Heart right ventricle (tissue), 16 donors: ENCODE data around the gene SMIM27. TPM values are rescaled to one million over a fixed set of nuclear protein-coding genes. Genes with fewer than 3 reads are reported as not detected.

Source experiments
- ATAC-seq, 8 donors: fragments of 200-7000 bp; cut with Tn5 transposase; one replicate each; pipeline ENCODE4 v1.9.1; 2020; ENCODE audit warnings: mild to moderate bottlenecking in 8 of 8, moderate library complexity in 8 of 8, moderate number of reproducible peaks in 1 of 8
- DNase-seq, 2 donors: peaks; one replicate each; pipeline ENCODE4 v3.0.0-alpha.2; 2020
- H3K27ac ChIP-seq, 10 donors: fragments of 200-600 bp; sonication (generic) in 2 of 10; one replicate each; pipeline versions ENCODE4 v1.5.0 to v1.8.0; 2020 to 2022; ENCODE audit warnings: mild to moderate bottlenecking in 3 of 10
- H3K27me3 ChIP-seq, 7 donors: fragments of 200-600 bp; one replicate each; pipeline ENCODE4 v1.8.0; 2021 to 2022; ENCODE audit warnings: mild to moderate bottlenecking in 2 of 7
- H3K36me3 ChIP-seq, 9 donors: fragments of 200-600 bp; sonication (generic) in 1 of 9; one replicate each; pipeline versions ENCODE4 v1.5.0 to v1.8.0; 2020 to 2022; ENCODE audit warnings: mild to moderate bottlenecking in 2 of 9
- H3K4me1 ChIP-seq, 9 donors: fragments of 200-600 bp; sonication (generic) in 1 of 9; one replicate each; pipeline versions ENCODE4 v1.5.0 to v1.8.0; 2020 to 2022; ENCODE audit warnings: mild to moderate bottlenecking in 4 of 9
- H3K4me3 ChIP-seq, 10 donors: fragments of 200-600 bp; sonication (generic) in 2 of 10; one replicate each; pipeline versions ENCODE4 v1.5.0 to v1.8.0; 2020 to 2022; ENCODE audit warnings: mild to moderate bottlenecking in 7 of 10, moderate library complexity in 2 of 10
- H3K9me3 ChIP-seq, 11 donors: fragments of 200-600 bp in 10 of 11; sonication (generic) in 2 of 11; one replicate each; pipeline versions ENCODE4 v1.5.0 to v1.8.0; 2013 to 2022; ENCODE audit warnings: mild to moderate bottlenecking in 2 of 11, control low read depth in 1 of 11, moderate library complexity in 1 of 11
- WGBS, 2 donors: extraction: QIAGEN DNeasy Blood & Tissue Kit; methylation state at CpG; one replicate each; pipeline ENCODE4 v1.1.7; 2013; ENCODE audit warnings: inconsistent platforms in 1 of 2; 5-methylcytosine and 5-hydroxymethylcytosine counted together
- intact Hi-C, 10 donors: fragments of 100-400 bp; cut with DNase I; formaldehyde crosslinking; loops; one replicate each; pipeline versions ENCODE4 v1.11.1 to v1.14.2; 2022
- polyA plus RNA-seq, 2 donors: library from polyadenylated mRNA; stranded (reverse); fragments of 200-250 nt; gene quantifications; one replicate each; pipeline ENCODE4 v1.2.3, GENCODE V29; 2013
- total RNA-seq, 10 donors: library from RNA; stranded (reverse); fragmentation: NEBNext Ultra II Directional in 3 of 10; extraction: Animal tissue kit (Norgen Biotek cat#: 25700) in 3 of 10; gene quantifications; one replicate each; pipeline versions ENCODE4 v1.2.1 to v1.2.4, GENCODE V29; 2021 to 2023
- TF ChIP-seq, protein P1 (sequence below), 9 donors: fragments of 200-600 bp; sonication (generic) in 2 of 9; IDR thresholded peaks; one replicate each; pipeline versions ENCODE4 v1.5.0 to v1.8.0; 2021 to 2022; ENCODE audit warnings: antibody characterized with exemption in 9 of 9, mild to moderate bottlenecking in 5 of 9, moderate library complexity in 1 of 9
- donor health status: Arrhythmogenic right ventricular cardiomyopathy.
- donor health status: ischemic (EF 13 %, LVEDD 7.1; RV severe dilation, severe dysfunction).
- donor health status: healthy with polysubstance abuse.
- donor health status: DM: no; HTN: yes; CAD: no.
- donor health status: DM: no; HTN: no; CAD: no.
- donor health status: ischemic (EF 25% LVEDD 6.9; RV normal size, moderate dysfunction).
- donor health status: ischemic (EF 25% LVEDD 5.7; RV mildly dilated, moderate dysfunction).
- donor health status: healthy.
- donor health status: DM: yes; HTN: yes; CAD: no.
- donor health status: Ischemic cardiomyopathy.
- donor health status: ischemic (EF 35%, LVEDD 5.7; RV mildly dilated, moderate dysfunction).
- donor health status: nonischemic (EF 11% LVEDD 7.7; RV severe dilation, severe dysfunction).
- donor health status: DM: yes; HTN: yes; CAD: no.
- donor health status: PGD.
- donor health status: ischemic (EF 29% LVEDD 5.4; RV normal size, mild dysfunction).
- donor health status: nonischemic (EF 23%, LVEDD 6.1; RV moderate dilation, normal function).

Gene SMIM27
- total and polyA plus RNA-seq, 12 donors: 3.6 to 19.6 (median 14.8) TPM

DNA sequence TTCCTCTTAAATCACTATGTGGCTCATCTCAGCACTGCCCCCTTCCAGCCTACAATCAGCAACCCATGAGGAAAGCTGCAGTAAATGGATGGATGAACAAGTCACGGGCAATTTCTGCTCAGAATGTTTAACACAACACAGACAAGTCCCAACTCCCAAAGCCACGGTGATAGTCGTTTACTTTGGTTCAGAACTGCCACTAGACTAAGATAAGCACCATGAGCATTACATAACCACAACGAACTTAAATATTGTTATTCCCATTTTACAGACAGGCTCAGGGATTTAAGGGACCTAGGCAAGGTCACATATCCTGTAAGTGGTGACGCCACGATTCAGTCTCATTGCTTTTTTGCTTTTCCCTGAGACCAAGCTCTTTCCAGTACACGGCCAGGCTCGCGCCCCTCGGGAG, 2.0 kb upstream of the SMIM27 start:
- intact Hi-C loops: loop anchor here in 2 of 10 donors (2.0 kb wide), 2 partner anchors 23 kb away; partner anchors contain the start of genes NDUFB6 (in 2 of the 2) and RIGI (in 1 of the 2)
- Histone ChIP-seq H3K4me1 (peaks cover 0 to 45% (median 25%) of the 10 kb centered on the region in 9 donors), H3K9me3 (no peaks in the 10 kb centered on the region), H3K4me3 (peak overlapping the region; percentile 55 to 96 (median 82)), H3K27ac (peak overlapping the region; percentile 90 to 98 (median 96)), H3K27me3 (no peaks in the 10 kb centered on the region), H3K36me3 (peaks cover 0 to 30% (median 0%) of the 10 kb centered on the region in 9 donors)
- ATAC-seq: no peak
- no peak for DNase-seq
- TF ChIP-seq, protein P1, sequence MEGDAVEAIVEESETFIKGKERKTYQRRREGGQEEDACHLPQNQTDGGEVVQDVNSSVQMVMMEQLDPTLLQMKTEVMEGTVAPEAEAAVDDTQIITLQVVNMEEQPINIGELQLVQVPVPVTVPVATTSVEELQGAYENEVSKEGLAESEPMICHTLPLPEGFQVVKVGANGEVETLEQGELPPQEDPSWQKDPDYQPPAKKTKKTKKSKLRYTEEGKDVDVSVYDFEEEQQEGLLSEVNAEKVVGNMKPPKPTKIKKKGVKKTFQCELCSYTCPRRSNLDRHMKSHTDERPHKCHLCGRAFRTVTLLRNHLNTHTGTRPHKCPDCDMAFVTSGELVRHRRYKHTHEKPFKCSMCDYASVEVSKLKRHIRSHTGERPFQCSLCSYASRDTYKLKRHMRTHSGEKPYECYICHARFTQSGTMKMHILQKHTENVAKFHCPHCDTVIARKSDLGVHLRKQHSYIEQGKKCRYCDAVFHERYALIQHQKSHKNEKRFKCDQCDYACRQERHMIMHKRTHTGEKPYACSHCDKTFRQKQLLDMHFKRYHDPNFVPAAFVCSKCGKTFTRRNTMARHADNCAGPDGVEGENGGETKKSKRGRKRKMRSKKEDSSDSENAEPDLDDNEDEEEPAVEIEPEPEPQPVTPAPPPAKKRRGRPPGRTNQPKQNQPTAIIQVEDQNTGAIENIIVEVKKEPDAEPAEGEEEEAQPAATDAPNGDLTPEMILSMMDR (IDR thresholded peaks at IDR 0.05): no peak
- WGBS, 2 donors: 3 to 4% methylated on average over 10 of the region's 10 CpGs

DNA sequence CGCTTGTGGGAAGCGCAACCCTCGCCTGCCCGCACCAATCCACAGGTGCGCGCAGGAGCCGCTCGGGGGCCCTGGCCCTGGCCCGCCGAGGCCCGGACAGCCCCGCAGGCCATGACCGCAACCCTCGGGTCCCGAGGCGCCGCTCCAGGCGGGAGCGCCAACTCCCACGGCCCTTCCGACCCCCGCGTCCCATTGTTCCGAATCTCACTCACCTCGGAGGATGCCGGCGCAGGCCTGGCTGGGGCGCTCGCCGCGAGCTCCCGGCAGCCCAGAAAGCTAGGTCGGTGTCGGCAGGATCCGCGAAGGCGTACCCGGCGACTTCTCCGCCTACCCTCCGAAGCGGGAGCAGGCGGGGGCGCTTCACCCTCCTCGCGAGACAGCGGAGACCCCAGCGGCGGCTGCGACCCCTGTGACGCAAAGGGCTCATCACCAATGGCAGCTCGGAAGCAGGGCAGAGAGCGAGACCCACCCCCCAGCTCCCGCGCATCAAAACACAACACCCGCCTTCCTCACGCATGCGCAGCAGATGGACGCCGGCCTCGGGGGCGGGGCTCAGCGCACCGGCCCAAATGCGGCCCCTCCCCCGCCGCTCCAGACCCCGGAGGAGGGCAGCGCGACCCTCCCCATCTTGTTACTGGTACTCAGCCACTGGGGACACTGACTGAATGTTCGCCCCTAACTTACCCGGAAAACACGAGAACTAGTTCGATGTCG, 1.4 kb upstream of the SMIM27 start:
- TF ChIP-seq, protein P1 (IDR thresholded peaks at IDR 0.05): peak in 2 of 9 donors; percentile 34 to 40
- peak; percentile 93 to 94 for DNase-seq
- intact Hi-C loops: loop anchor here in 3 of 10 donors (1.0 to 2.0 kb wide), 3 partner anchors 22 to 24 kb away; partner anchors contain the start of genes NDUFB6 (in 2 of the 3) and RIGI (in 2 of the 3)
- peaks cover 0 to 34% (median 3%) of the 10 kb centered on the region in 9 donors for H3K36me3 ChIP-seq
- peaks cover 0 to 45% (median 25%) of the 10 kb centered on the region in 9 donors for H3K4me1 ChIP-seq
- 0 to 1% methylated on average over 75 of the region's 75 CpGs for WGBS, 2 donors
- no peaks in the 10 kb centered on the region for H3K9me3 ChIP-seq
- H3K27ac ChIP-seq: peak overlapping the region; percentile 90 to 98 (median 96)
- ATAC-seq: peak; percentile 88 to 95 (median 91)
- no peaks in the 10 kb centered on the region for H3K27me3 ChIP-seq
- H3K4me3 ChIP-seq: peak overlapping the region; percentile 55 to 96 (median 82)

DNA sequence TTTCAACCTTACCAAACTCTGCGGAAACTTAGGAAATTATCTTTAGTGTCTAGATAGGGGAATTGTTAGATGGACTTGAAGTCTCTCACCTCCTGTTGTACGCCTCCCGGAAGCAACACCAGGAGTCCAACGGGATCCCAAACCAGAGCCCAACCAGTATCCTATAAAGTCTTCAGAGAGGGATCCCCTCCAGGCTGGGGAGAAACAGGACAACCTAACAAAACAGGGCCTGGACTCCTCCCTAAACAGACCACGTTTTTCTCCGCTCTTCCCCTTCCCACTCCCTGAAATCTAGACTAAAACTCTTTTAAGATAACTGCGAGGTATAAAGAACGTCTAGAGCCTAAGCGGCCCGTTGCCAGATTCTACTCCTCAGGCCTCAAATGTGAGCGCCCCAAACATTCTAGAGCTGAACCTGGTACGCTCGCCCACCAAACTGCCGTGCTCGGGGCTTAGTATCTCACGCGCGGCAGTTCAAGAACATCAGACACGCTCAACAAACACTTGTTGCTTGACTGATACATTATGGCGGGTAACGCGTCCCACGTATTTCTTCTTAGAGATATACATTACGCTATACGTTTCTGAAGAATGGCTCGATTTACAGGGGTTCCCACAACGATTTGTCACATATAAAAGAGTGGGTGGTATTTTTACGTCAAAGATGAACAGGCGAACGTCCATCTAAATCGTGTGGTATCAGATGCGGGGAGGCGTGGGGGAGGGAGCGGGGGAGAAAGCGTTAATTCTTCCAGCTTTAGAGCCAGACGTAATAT, 663 bp upstream of the SMIM27 start:
- TF ChIP-seq, protein P1 (IDR thresholded peaks at IDR 0.05): no peak
- Histone ChIP-seq H3K4me3 (peak overlapping the region; percentile 55 to 96 (median 82)), H3K36me3 (peaks cover 0 to 33% (median 8%) of the 10 kb centered on the region in 9 donors), H3K27me3 (no peaks in the 10 kb centered on the region), H3K27ac (peak overlapping the region; percentile 90 to 98 (median 96)), H3K9me3 (no peaks in the 10 kb centered on the region), H3K4me1 (peaks cover 0 to 38% (median 25%) of the 10 kb centered on the region in 9 donors)
- peak in 1 of 2 donors; percentile 29 for DNase-seq
- 0% methylated on average over 36 of the region's 36 CpGs for WGBS, 2 donors
- ATAC-seq: peak; percentile 6 to 43 (median 28)
- intact Hi-C loops: loop anchor here in 4 of 10 donors (1.0 to 2.0 kb wide), 4 partner anchors 21 to 25 kb away; partner anchors contain the start of genes NDUFB6 (in 2 of the 4) and RIGI (in 2 of the 4)

DNA sequence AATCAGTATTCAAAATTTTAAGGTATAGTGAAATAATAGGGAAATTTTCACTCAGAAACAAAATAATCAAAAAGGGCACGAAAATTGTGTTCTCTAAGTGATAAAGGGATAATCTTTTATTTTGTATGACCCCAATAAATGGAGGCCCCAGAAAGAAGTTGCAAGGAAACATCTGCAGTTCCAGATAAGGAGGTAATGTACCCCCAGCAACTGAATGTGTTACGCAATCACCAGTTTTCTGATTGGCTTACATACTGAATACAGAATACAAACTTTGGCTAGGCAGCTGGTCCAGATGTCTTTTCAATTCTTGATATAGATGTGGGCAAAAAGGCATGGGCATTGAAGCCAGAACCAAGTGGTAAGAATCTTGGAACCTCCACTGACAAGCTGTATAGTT, 2.0 kb downstream of the SMIM27 start:
- Histone ChIP-seq H3K27ac (no peak overlapping the region), H3K4me1 (peaks cover 0 to 41% (median 32%) of the 10 kb centered on the region in 9 donors), H3K4me3 (no peak overlapping the region), H3K27me3 (no peaks in the 10 kb centered on the region), H3K36me3 (peaks cover 0 to 23% (median 0%) of the 10 kb centered on the region in 9 donors), H3K9me3 (no peaks in the 10 kb centered on the region)
- no peak for ATAC-seq
- TF ChIP-seq, protein P1 (IDR thresholded peaks at IDR 0.05): no peak
- WGBS, 2 donors: 83 to 87% methylated on average over 2 of the region's 2 CpGs
- intact Hi-C loops: no loop called here
- no peak for DNase-seq
